ENCODE results near the gene MLX.
A peak's percentile ranks its signal among the peaks of the same experiment; 100 is the strongest.

MLX gene

DNA sequence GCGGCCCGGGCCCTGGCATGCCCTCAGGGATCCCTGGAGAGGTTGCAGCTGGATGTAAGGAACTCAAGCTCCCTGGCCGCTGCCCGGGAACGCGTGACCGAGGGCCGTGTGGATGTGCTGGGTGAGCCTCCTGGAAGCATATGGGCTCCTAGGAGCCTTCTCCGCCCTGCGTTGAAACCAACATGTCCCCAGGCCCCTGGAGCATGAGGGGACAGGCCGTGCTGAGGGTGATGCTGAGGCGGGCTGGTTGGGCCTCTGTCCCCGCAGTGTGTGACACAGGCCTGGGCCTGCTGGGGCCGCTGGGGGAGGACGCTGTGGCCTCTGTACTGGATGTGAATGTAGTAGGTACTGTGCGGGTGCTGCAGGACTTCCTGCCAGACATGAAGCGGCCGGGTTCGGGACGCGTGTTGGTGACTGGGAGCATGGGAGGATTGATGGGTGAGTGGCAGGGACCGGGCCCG lies 19.9 kb upstream of the MLX start:
- H4K20me1 ChIP-seq (ENCODE audit: insufficient read depth, low read length) = no peaks in the 10 kb centered on the region
- no peaks in the 10 kb centered on the region for H3K36me3 ChIP-seq (replicated peaks; ENCODE audit: insufficient read depth, low read length)
- TF ChIP-seq EZH2 (optimal IDR thresholded peaks at IDR 0.05; ENCODE audit: low read depth, low read length) = no peak
- no peak for TF ChIP-seq CTCF (IDR thresholded peaks at IDR 0.05; ENCODE audit: low read length)
- no peak for TF ChIP-seq EZH2phosphoT487 (IDR thresholded peaks at IDR 0.05; ENCODE audit: low read length)
- H2AFZ ChIP-seq (ENCODE audit: low read length) = no peak overlapping the region
- H3K27me3 ChIP-seq (replicated peaks; ENCODE audit: insufficient read depth, low read length) = no peaks in the 10 kb centered on the region
- H3F3A ChIP-seq (ENCODE audit: insufficient read depth, low read length) = no peaks in the 10 kb centered on the region
- DNase-seq = no peak
- H3K27ac ChIP-seq (ENCODE audit: low read length) = no peak overlapping the region
- no peaks in the 10 kb centered on the region for H3K9me2 ChIP-seq (replicated peaks; ENCODE audit: insufficient read depth, low read length)
- 0 out of 2 replicates have a peak, but pooled peaks cover 4% of the 10 kb centered on the region for H3K4me1 ChIP-seq (ENCODE audit: low read length)
- H3K9me3 ChIP-seq (replicated peaks; ENCODE audit: insufficient read depth, low read length) = no peaks in the 10 kb centered on the region
- no peak overlapping the region for H3K9ac ChIP-seq (ENCODE audit: low read length)
- no peaks in the 10 kb centered on the region for H3K79me2 ChIP-seq (ENCODE audit: low read length)
- no peak overlapping the region for H3K4me2 ChIP-seq (ENCODE audit: low read depth, low read length)
- no peak overlapping the region for H3K4me3 ChIP-seq (ENCODE audit: low read length)

GRCh38 chr17:42547698-42548069 lies 19.2 kb upstream of the MLX start:
- H3F3A ChIP-seq (ENCODE audit: insufficient read depth, low read length) = no peaks in the 10 kb centered on the region
- no peaks in the 10 kb centered on the region for H3K27me3 ChIP-seq (replicated peaks; ENCODE audit: insufficient read depth, low read length)
- H4K20me1 ChIP-seq (ENCODE audit: insufficient read depth, low read length) = no peaks in the 10 kb centered on the region
- no peaks in the 10 kb centered on the region for H3K9me2 ChIP-seq (replicated peaks; ENCODE audit: insufficient read depth, low read length)
- no peak overlapping the region for H3K9ac ChIP-seq (ENCODE audit: low read length)
- 0 out of 2 replicates have a peak, but pooled peaks cover 4% of the 10 kb centered on the region for H3K4me1 ChIP-seq (ENCODE audit: low read length)
- 0 out of 2 replicates have a peak overlapping the region, but pooled peaks have one; percentile 45 for H2AFZ ChIP-seq (ENCODE audit: low read length)
- no peaks in the 10 kb centered on the region for H3K9me3 ChIP-seq (replicated peaks; ENCODE audit: insufficient read depth, low read length)
- no peak for DNase-seq
- peak overlapping the region; percentile 50 for H3K4me3 ChIP-seq (ENCODE audit: low read length)
- peak overlapping the region; percentile 76 for H3K4me2 ChIP-seq (ENCODE audit: low read depth, low read length)
- no peak overlapping the region for H3K27ac ChIP-seq (ENCODE audit: low read length)
- no peaks in the 10 kb centered on the region for H3K79me2 ChIP-seq (ENCODE audit: low read length)
- no peaks in the 10 kb centered on the region for H3K36me3 ChIP-seq (replicated peaks; ENCODE audit: insufficient read depth, low read length)
- no peak for TF ChIP-seq CTCF (IDR thresholded peaks at IDR 0.05; ENCODE audit: low read length)

DNA sequence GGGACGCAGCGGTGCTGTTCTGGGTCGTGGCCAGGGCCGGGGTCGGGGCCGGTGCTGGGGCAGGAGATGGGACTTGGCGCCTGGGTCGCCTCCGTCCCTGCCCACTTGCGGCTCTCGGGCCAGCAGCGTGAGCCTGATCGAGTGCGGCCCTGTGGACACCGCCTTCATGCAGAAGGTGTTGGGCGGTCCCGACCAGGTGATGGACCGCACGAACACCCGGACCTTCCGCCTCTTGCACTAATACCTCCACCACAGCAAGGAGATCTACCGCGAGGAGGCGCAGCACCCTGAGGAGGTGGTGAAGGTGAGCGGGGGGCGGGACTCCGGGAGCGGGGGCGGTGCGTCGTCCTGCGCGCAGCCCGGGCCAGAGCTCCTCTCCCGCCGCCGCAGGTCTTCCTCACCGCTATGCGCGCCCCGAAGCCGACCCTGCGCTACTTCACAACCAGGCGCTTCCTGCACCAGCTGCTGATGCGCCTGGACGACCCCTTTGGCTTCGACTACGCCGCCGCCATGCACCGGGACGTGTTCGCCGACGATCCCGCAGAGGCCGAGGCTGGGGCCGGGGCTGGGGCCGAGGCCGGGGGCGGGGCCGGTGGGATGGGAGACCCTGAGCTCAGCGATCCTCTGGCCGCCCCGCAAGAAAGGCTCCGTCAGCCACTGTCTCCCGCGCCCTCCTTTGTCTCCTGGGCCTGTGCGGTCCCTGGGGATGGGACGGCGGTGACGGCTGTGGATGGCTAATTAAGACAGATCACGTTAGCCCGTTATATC lies 18.6 kb upstream of the MLX start:
- no peak overlapping the region for H3K27ac ChIP-seq (ENCODE audit: low read length)

More for the DNA sequence above, 18.6 kb upstream of the MLX start:
- Histone ChIP-seq H3K4me1 (ENCODE audit: low read length) (0 out of 2 replicates have a peak, but pooled peaks cover 4% of the 10 kb centered on the region), H3K4me2 (ENCODE audit: low read depth, low read length) (peak overlapping the region; percentile 76), H3K9ac (ENCODE audit: low read length) (no peak overlapping the region), H3F3A (ENCODE audit: insufficient read depth, low read length) (no peaks in the 10 kb centered on the region), H3K36me3 (replicated peaks; ENCODE audit: insufficient read depth, low read length) (no peaks in the 10 kb centered on the region), H3K9me2 (replicated peaks; ENCODE audit: insufficient read depth, low read length) (no peaks in the 10 kb centered on the region), H3K9me3 (replicated peaks; ENCODE audit: insufficient read depth, low read length) (no peaks in the 10 kb centered on the region), H3K79me2 (ENCODE audit: low read length) (no peaks in the 10 kb centered on the region), H4K20me1 (ENCODE audit: insufficient read depth, low read length) (no peaks in the 10 kb centered on the region), H3K27me3 (replicated peaks; ENCODE audit: insufficient read depth, low read length) (no peaks in the 10 kb centered on the region), H2AFZ (ENCODE audit: low read length) (0 out of 2 replicates have a peak overlapping the region, but pooled peaks have one; percentile 45), H3K4me3 (ENCODE audit: low read length) (peak overlapping the region; percentile 50)
- DNase-seq = peak; percentile 76
- TF ChIP-seq CTCF (IDR thresholded peaks at IDR 0.05; ENCODE audit: low read length) = peak; percentile 53
- TF ChIP-seq EZH2phosphoT487 (IDR thresholded peaks at IDR 0.05; ENCODE audit: low read length) = no peak
